Globus pallidus (tissue), 1 donor: Measurements from ENCODE around the gene PTGIS.
"Not testable (repeated sequence)": the region's sequence is repeated elsewhere in the genome, so short reads cannot be mapped to it uniquely, and the experiment has no call there.

Experiments used
- DNase-seq: peaks from one replicate; pipeline ENCODE4 v3.0.0-alpha.2; 2015; ENCODE audit warnings: low spot score

The PTGIS gene

DNA sequence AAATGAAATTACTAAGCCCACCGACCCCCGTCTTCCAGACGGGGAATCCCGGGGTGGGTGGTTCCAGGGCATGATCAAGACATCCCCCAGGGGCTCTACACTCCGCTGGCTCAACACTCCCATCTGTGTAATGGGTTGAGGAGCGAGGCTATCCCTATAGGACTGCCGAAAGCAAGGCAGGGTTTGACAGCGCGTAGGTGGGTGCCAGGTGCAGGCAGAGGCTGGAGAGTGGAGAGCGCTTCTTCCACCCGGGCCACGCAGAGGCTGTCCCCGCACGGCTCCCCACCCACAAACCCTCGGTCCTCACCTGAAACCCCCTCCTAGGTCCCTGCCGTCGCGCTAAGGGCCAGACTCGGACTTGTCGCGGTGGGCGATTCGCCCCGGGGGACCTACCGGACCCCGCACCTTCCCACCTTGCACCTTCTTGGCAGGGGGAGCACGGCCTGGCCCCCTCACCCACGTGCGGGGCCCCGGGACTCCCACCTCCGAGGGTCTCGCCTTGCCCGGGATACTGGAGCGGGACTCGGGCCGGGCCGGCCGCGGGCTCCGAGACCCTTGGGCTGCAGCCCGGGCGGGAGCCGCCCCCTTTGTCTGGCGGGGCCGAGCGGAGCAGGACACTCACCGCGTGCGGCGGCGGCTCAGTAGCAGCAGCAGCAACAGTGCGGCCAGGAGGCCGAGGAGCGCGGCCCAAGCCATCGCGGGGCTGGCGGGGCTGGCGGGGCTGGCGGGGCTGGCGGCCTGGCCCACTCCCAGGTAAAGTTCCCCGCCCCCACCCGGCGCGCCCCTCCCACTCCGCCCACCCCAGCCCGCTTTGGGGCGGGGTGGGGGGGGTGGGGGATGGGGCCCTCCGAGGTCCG lies at the start of gene PTGIS:
PTGIS (minus strand) TSS at position 717 of the 857 bp plus-strand sequence; CDS start at position 696, 21 bp downstream.
- DNase-seq: no peak

DNA sequence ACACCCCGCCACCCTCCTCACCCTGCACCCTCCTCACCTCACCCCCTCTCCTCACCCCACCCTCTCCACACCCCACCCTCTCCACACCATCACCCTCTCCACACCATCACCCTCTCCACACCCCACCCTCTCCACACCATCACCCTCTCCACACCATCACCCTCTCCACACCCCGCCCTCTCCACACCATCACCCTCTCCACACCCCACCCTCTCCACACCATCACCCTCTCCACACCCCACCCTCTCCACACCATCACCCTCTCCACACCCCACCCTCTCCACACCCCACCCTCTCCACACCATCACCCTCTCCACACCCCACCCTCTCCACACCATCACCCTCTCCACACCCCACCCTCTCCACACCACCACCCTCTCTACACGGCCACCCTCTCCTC lies 49.5 kb upstream of the PTGIS start:
- not testable (repeated sequence) for DNase-seq

DNA sequence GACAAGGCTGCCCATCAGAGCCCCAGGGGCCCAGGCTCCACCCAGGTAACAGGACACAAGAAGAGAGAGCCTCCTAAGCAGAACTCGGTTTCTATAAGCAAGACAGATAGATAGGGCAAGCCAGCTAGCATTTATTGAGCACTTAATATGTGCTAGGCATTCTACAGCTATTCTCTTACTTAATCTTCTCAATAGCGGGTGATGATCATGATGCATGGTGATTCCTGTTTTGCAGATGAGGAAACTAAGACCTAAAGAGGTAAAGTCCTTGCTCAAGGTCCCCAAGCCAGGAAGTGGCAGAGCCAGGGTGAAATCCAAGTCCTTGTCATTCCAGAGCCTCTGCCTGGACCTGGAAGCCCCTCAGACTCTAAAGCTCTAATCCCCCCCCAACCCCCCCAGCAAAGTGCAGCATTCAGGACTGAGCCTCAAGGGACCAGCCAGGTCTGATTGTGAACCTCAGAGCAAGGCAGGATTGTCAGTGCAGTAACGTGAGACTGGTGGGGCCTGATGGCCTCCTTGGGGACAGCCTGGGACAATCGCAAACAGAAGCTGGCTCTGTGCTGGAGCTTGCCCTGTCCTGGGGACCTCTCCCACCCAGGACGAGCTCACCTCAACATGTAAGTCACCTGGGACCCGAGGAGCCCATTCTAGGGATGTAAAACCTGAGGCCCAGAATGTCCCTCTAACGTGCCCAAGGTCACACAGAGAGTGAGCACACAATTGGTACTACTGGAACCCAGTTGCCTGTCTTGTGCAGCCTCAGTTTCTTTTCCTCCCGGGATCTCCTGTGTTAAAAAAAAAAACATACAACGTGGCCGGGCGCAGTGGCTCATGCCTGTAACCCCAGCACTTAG lies 48.4 kb upstream of the PTGIS start:
- no peak for DNase-seq

DNA sequence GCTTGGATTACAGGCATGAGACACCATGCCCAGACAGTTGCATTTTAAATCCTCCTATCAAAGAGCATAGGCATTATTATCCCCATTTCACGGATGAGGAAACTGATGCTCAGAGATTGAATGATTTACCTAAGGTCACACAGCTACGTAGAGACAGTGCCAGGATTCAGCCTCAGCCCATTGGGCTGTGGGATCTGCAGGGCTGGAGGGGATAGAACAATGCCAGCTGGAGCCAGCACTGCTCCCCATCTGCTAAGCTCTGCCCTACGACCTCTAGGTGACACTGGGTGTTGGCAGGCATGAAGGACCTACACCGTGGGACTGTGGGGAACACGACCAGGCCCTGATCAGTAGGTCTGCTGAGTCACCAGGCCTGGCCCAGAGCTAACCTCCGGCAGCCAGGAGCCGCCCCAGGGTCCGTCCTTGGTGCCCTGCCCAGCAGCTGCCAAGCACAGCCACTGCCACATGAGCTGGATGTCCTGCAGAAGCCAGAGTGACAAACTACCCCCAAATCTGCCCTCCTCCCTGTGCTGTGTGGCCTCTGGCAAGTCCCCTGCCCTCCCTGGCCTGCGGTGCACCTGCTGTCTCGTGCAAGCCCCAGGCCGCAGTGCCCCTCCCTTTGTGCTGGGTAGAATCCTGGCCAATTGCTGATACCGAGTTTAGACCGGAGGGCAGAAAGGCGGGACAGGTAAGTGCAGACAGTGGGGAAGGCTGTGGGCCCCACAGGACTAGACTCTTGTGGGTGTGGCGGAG lies 47.6 kb upstream of the PTGIS start:
- DNase-seq: no peak

DNA sequence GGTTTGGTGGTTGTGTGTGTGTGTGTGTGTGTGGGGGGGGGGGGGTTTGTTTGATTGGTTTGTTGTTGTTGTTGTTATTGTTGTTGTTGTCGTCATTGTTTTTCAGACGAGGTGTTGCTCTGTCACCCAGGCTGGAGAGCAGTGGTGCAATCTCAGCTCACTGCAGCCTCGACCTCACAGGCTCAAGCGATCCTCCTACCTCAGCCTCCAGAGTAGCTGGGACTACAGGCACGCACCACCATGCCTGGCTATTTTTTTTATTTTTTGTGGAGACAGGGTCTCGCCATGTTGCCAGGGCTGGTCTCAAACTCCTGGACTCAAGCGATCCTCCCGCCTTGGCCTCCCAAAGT lies 47.1 kb upstream of the PTGIS start:
- not testable (repeated sequence) for DNase-seq

GRCh38 chr20:49614338-49615050 lies 46.6 kb upstream of the PTGIS start:
- DNase-seq: no peak

GRCh38 chr20:49612127-49612738 lies 44.3 kb upstream of the PTGIS start:
- peak; percentile 95 for DNase-seq

GRCh38 chr20:49611539-49612126 lies 43.7 kb upstream of the PTGIS start:
- DNase-seq: peak; percentile 32

DNA sequence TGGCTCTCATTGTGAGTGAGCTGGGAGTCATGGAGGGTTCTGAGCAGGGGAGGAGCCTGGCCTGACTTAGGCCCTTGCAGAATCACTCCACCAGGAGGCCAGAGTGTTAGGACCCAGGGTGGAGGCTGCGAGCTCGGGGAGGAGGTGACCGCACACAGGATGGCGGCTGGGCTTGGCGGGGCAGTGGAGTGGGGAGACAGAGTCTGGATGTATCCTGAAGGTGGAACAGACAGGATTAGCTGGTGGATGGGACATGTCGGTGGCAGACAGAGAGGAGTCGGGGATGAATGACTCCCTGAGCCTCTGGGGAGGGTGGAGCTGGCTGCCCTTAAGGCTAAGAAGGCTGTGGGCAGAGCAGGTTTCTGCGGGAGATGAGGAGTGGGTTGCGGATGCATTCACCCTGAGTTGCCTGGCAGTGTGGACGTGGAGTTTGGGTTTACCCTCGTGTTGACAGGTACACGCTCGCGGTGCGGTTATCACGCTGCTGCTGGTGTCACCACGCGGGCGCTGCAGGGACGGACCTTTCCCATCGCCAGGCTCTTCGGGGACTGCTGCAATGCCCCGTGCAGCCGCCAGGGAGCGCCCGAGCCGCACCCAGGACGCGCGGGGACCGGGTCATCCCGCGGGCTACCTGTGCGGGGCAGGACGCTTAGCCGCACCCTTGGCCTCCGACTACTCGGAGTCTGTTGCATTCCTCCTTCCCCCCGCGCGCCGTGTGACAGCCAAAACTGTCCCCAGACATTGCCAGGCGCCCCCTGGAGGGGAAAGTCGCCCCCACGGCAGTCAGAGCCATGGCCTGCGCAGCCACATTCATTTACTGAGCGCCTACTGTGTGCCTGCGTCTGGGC lies 43.0 kb upstream of the PTGIS start:
- peak; percentile 64 for DNase-seq

DNA sequence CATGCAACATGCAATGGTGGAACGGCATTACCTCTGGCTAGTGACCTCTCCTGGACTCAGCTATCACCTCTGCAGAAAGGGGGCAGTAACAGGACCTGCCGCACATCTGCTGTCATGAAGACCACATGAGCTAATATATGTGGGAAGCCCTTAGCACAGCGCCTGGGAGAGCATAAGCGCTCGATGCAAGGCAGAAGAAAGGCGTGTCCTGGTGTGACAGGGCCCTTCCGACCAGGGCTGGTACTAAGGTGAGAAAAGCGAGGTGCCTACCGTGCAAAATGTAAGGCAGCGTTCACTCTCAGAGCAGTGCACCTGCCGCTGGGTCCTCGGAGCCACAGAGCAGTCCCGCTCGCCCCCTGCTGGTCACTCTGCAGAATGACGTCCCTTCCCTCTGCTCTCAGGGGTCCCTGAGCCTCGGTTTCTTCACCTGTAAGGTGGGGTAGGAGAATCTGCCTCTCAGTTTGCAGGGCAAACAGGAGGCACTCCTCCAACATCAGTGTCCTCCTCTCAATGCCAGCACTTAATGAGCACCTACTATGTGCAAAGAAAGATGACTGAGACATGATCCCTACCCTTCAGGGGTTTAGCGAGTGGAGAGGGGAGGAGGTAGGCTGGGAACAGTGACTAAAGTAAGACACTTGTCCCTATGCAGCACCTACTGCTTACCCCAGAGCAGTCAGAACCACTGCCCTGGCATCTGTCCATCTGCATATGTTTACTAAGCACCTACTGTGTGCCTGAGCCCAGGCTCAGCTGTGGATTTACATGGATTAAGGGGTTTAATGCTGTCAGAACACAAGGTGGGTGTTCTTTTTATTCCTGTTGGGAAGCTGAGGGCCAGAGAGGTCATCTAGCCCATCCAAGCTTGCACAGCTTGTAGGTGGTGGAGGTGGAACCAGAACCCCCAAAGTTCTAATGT lies 41.1 kb upstream of the PTGIS start:
- DNase-seq: peak; percentile 35

DNA sequence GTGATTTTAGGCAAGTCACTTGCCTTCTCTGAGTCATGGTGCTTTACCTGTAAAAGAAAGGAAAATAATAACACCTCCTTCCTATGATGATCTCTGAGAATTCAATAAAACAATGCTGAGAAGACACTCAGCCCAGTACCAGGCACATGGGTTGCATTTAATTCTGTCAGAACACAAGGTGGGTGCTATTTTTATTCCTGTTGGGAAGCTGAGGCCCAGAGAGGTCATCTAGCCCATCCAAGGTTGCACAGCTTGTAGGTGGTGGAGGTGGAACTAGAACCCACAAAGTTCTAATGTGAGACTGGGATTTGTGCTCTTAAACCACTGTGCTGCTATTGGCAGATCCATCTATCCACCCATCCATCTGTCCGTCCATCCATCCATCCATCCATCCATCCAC lies 39.6 kb upstream of the PTGIS start:
- no peak for DNase-seq

- DNase-seq: no peak
Observed at GRCh38 chr20:49603209-49603627, 35.3 kb upstream of the PTGIS start.

GRCh38 chr20:49602345-49603208 lies 34.6 kb upstream of the PTGIS start:
- DNase-seq: no peak

- DNase-seq: no peak
Observed at GRCh38 chr20:49601153-49601924, 33.4 kb upstream of the PTGIS start.

GRCh38 chr20:49599746-49600113 lies 31.8 kb upstream of the PTGIS start:
- no peak for DNase-seq

DNA sequence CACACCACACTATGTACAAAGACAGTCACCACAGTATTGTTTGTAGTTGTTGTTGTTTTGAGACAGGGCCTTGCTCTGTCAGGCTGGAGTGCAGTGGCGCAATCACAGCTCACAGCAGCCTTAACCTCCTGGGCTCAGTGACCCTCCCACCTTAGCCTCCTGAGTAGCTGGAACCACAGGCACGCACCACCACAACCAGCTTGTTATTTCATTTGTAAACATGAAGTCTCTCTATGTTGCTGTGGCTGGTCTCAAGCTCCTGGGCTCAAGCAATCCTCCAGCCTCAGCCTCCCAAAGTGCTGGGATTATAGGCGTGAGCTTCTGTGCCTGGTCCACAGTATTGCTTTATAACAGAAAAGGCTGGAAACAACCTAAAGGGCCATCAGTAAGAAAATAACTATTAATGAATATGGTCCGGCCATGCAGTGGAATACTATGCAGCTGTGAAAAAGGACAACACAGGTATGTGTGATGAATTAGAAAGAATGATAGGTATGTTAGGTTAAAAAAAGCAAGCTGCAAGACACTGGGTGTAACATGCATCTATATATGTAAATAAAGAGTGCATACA lies 30.0 kb upstream of the PTGIS start:
- DNase-seq: no peak
